GM23338 (cell line): ENCODE results near the gene APBA1. TPM values are rescaled to one million over a fixed set of nuclear protein-coding genes. Genes with fewer than 3 reads are reported as not detected.
"Not testable (repeated sequence)": the region's sequence is repeated elsewhere in the genome, so short reads cannot be mapped to it uniquely, and the experiment has no call there.

Experiments used
- ATAC-seq: fragments of 200-7000 bp; cut with Tn5 transposase; 3 replicates; pipeline ENCODE4 v1.9.1; 2020
- DNase-seq: peaks from one replicate; pipeline ENCODE4 v3.0.0-alpha.2; 2015; ENCODE audit warnings: low spot score
- H2AFZ ChIP-seq: fragments of 200-600 bp; sonication (generic); 2 replicates; pipeline ENCODE4 v1.8.0; 2016; ENCODE audit warnings: antibody characterized with exemption, mild to moderate bottlenecking, moderate library complexity
- H3F3A ChIP-seq: fragments of 200-600 bp; sonication (generic); replicated peaks from 2 replicates; pipeline ENCODE4 v1.8.0; 2017; ENCODE audit warnings: antibody characterized with exemption, mixed run types, low read depth
- H3K27ac ChIP-seq: fragments of 200-600 bp; sonication (generic); 2 replicates; pipeline ENCODE4 v1.6.1; 2016; ENCODE audit warnings: low read depth
- H3K27me3 ChIP-seq: fragments of 200-600 bp; sonication (generic); 2 replicates; pipeline ENCODE4 v1.8.0; 2016; ENCODE audit warnings: mild to moderate bottlenecking, mixed run types, moderate library complexity; ENCODE audit not compliant: insufficient read depth
- H3K36me3 ChIP-seq: fragments of 200-600 bp; sonication (generic); 2 replicates; pipeline ENCODE4 v1.8.0; 2016; ENCODE audit warnings: mild to moderate bottlenecking; ENCODE audit not compliant: insufficient read depth
- H3K4me1 ChIP-seq: fragments of 200-600 bp; sonication (generic); 2 replicates; pipeline ENCODE4 v1.8.0; 2016; ENCODE audit warnings: mild to moderate bottlenecking, moderate library complexity; ENCODE audit not compliant: insufficient read depth
- H3K4me2 ChIP-seq: fragments of 200-600 bp; sonication (generic); 2 replicates; pipeline ENCODE4 v1.7.1; 2017; ENCODE audit warnings: mixed run types
- H3K4me3 ChIP-seq: fragments of 200-600 bp; sonication (generic); 2 replicates; pipeline ENCODE4 v1.6.1; 2016; ENCODE audit warnings: mixed run types
- H3K79me2 ChIP-seq: fragments of 200-600 bp; sonication (generic); replicated peaks from 2 replicates; pipeline ENCODE4 v1.8.0; 2017; ENCODE audit warnings: mild to moderate bottlenecking; ENCODE audit not compliant: insufficient read depth
- H3K9me2 ChIP-seq: fragments of 200-600 bp; sonication (generic); 2 replicates; pipeline ENCODE4 v1.8.0; 2017; ENCODE audit not compliant: insufficient read depth
- H4K20me1 ChIP-seq: fragments of 200-600 bp; sonication (generic); replicated peaks from 2 replicates; pipeline ENCODE4 v1.8.0; 2017; ENCODE audit warnings: mild to moderate bottlenecking; ENCODE audit not compliant: insufficient read depth
- H3K27ac Mint-ChIP-seq: 2 replicates; pipeline ENCODE4 v1.8.0; 2020; ENCODE audit warnings: inconsistent platforms, mild to moderate bottlenecking, moderate library complexity, mixed read lengths
- H3K27me3 Mint-ChIP-seq: 3 replicates; pipeline ENCODE4 v1.8.0; 2022; ENCODE audit warnings: low read depth, mild to moderate bottlenecking, moderate library complexity, mixed read lengths, inconsistent platforms; ENCODE audit not compliant: insufficient read depth, poor library complexity
- H3K36me3 Mint-ChIP-seq: 3 replicates; pipeline ENCODE4 v1.8.0; 2021; ENCODE audit warnings: low read depth, mild to moderate bottlenecking, inconsistent platforms, moderate library complexity, mixed read lengths
- H3K4me1 Mint-ChIP-seq: 3 replicates; pipeline ENCODE4 v1.8.0; 2020; ENCODE audit warnings: mild to moderate bottlenecking, inconsistent platforms, mixed read lengths
- H3K4me3 Mint-ChIP-seq: 3 replicates; pipeline ENCODE4 v1.8.0; 2021; ENCODE audit warnings: moderate library complexity, mild to moderate bottlenecking, inconsistent platforms, mixed read lengths
- H3K9me3 Mint-ChIP-seq: 3 replicates; pipeline ENCODE4 v1.8.0; 2020; ENCODE audit warnings: moderate library complexity, mild to moderate bottlenecking, inconsistent platforms, mixed read lengths
- CREB1 ChIP-seq: fragments of 250-450 bp; sonication (Bioruptor Pico); IDR thresholded peaks from 2 replicates; pipeline ENCODE4 v1.5.0; 2020; ENCODE audit warnings: low read depth, mild to moderate bottlenecking, moderate library complexity
- EZH2 ChIP-seq: fragments of 200-600 bp; sonication (generic); IDR thresholded peaks from one replicate; pipeline ENCODE4 v1.8.0; 2017; ENCODE audit warnings: antibody characterized with exemption, mild to moderate bottlenecking, low read depth; ENCODE audit not compliant: unreplicated experiment
- EZH2phosphoT487 ChIP-seq: fragments of 200-600 bp; sonication (generic); IDR thresholded peaks from one replicate; pipeline ENCODE4 v1.8.1; 2018; ENCODE audit warnings: antibody characterized with exemption; ENCODE audit not compliant: unreplicated experiment
- JUNB ChIP-seq: IDR thresholded peaks from one replicate; pipeline ENCODE4 v1.6.1; 2016; ENCODE audit warnings: antibody characterized with exemption; ENCODE audit not compliant: unreplicated experiment
- NANOG ChIP-seq: IDR thresholded peaks from 2 replicates; pipeline ENCODE4 v1.6.1; 2016; ENCODE audit warnings: antibody characterized with exemption, borderline replicate concordance
- POLR2AphosphoS5 ChIP-seq: IDR thresholded peaks from 2 replicates; pipeline ENCODE4 v1.6.1; 2016; ENCODE audit warnings: antibody characterized with exemption, low read depth
- STAT1 ChIP-seq: IDR thresholded peaks from one replicate; pipeline ENCODE4 v1.6.1; 2016; ENCODE audit warnings: antibody characterized with exemption; ENCODE audit not compliant: unreplicated experiment
- ZNF114 ChIP-seq: fragments of 250-450 bp; sonication (Bioruptor Pico); IDR thresholded peaks from 2 replicates; pipeline ENCODE4 v1.5.0; 2020; ENCODE audit warnings: mild to moderate bottlenecking, moderate library complexity
- ZNF331 ChIP-seq: fragments of 250-450 bp; sonication (Bioruptor Pico); IDR thresholded peaks from 2 replicates; pipeline ENCODE4 v1.5.0; 2020; ENCODE audit warnings: low read depth, mild to moderate bottlenecking, moderate library complexity
- ZNF462 ChIP-seq: fragments of 250-450 bp; sonication (Bioruptor Pico); IDR thresholded peaks from 2 replicates; pipeline ENCODE4 v1.5.0; 2020; ENCODE audit warnings: mild to moderate bottlenecking, moderate library complexity
- polyA plus RNA-seq: library from polyadenylated mRNA; unstranded; fragments of >200 nt; fragmentation: Nextera tagmentation; extraction: Ambion mirVana; gene quantifications from 2 replicates; pipeline ENCODE4 v1.2.1, GENCODE V29; 2016
- total RNA-seq: library from RNA; depleted of rRNA; stranded (reverse); fragments of >200 nt; shearing (Covaris generic); gene quantifications from 2 replicates; pipeline ENCODE4 v1.2.3, GENCODE V29; 2014
- TF ChIP-seq, protein P1 (sequence below), 2 experiments: fragments of 200-600 bp in 1 of 2; sonication (generic) in 1 of 2; conservative IDR thresholded peaks; 2 replicates each; pipeline versions ENCODE4 v1.5.1 to v1.6.1; 2016 to 2017; ENCODE audit warnings: antibody characterized with exemption in 2 of 2, low read depth in 2 of 2, mild to moderate bottlenecking in 2 of 2, moderate library complexity in 1 of 2
- TF ChIP-seq, protein P2 (sequence below): IDR thresholded peaks from one replicate; pipeline ENCODE4 v1.6.1; 2018; ENCODE audit warnings: antibody characterized with exemption; ENCODE audit not compliant: unreplicated experiment

APBA1 gene
- total and polyA plus RNA-seq, 2 experiments from 2014 or later = 0.26 to 1.0 TPM

DNA sequence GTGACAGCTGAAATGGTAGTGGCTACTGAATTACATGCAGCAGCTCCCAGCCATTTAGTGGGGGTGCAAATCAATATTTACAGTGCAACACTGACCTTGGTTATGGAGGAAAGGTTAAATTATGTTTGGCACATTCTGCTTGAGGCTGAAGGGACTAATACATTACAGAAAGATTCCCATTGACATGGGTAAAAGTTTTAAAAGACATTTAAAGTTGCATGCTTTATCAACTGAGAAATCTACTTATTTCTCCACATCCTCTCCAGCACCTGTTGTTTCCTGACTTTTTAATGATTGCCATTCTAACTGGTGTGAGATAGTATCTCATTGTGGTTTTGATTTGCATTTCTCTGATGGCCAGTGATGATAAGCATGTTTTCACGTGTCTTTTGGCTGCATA, 75.3 kb downstream of the APBA1 start:
- not testable (repeated sequence) for H3K27ac ChIP-seq, ATAC-seq, H3K27me3 Mint-ChIP-seq, H3K4me3 Mint-ChIP-seq, DNase-seq, H3K9me2 ChIP-seq, H3K79me2 ChIP-seq, H3K27ac Mint-ChIP-seq, H4K20me1 ChIP-seq, H3K4me2 ChIP-seq, H3F3A ChIP-seq, H3K27me3 ChIP-seq, H3K4me1 ChIP-seq, H3K36me3 Mint-ChIP-seq, H3K9me3 Mint-ChIP-seq, H2AFZ ChIP-seq, H3K36me3 ChIP-seq, H3K4me3 ChIP-seq
- peaks cover 10% of the 10 kb centered on the region for H3K4me1 Mint-ChIP-seq

GRCh38 chr9:69594180-69594579, 78.0 kb downstream of the APBA1 start:
- H3K79me2 ChIP-seq = no peaks in the 10 kb centered on the region
- no peaks in the 10 kb centered on the region for H3K27me3 ChIP-seq
- peaks cover 10% of the 10 kb centered on the region for H3K4me1 Mint-ChIP-seq
- H3K4me3 ChIP-seq = no peak overlapping the region
- no peak overlapping the region for H3K4me3 Mint-ChIP-seq
- no peak overlapping the region; the same call in 1 of the 2 replicates for H3K4me2 ChIP-seq
- H3K27ac ChIP-seq = no peak overlapping the region
- no peak for DNase-seq
- H3K9me2 ChIP-seq = no peaks in the 10 kb centered on the region; the same call in 1 of the 2 replicates
- no peak overlapping the region for H3K27ac Mint-ChIP-seq
- H3K27me3 Mint-ChIP-seq = peaks cover 3% of the 10 kb centered on the region
- H4K20me1 ChIP-seq = no peaks in the 10 kb centered on the region; the same call in 1 of the 2 replicates
- H3K36me3 Mint-ChIP-seq = no peaks in the 10 kb centered on the region
- ATAC-seq = no peak
- peaks cover 8% of the 10 kb centered on the region for H3K4me1 ChIP-seq
- no peaks in the 10 kb centered on the region for H3K9me3 Mint-ChIP-seq
- no peaks in the 10 kb centered on the region for H3F3A ChIP-seq
- H3K36me3 ChIP-seq = no peaks in the 10 kb centered on the region
- no peak overlapping the region for H2AFZ ChIP-seq
- TF ChIP-seq ZNF462 (CRISPR knock-in tag) (no peak), STAT1 (no peak), EZH2phosphoT487 (no peak), NANOG (no peak), ZNF331 (CRISPR knock-in tag) (no peak), POLR2AphosphoS5 (no peak), EZH2 (no peak), JUNB (no peak), ZNF114 (CRISPR knock-in tag) (no peak), CREB1 (CRISPR knock-in tag) (no peak)
- TF ChIP-seq, protein P1, sequence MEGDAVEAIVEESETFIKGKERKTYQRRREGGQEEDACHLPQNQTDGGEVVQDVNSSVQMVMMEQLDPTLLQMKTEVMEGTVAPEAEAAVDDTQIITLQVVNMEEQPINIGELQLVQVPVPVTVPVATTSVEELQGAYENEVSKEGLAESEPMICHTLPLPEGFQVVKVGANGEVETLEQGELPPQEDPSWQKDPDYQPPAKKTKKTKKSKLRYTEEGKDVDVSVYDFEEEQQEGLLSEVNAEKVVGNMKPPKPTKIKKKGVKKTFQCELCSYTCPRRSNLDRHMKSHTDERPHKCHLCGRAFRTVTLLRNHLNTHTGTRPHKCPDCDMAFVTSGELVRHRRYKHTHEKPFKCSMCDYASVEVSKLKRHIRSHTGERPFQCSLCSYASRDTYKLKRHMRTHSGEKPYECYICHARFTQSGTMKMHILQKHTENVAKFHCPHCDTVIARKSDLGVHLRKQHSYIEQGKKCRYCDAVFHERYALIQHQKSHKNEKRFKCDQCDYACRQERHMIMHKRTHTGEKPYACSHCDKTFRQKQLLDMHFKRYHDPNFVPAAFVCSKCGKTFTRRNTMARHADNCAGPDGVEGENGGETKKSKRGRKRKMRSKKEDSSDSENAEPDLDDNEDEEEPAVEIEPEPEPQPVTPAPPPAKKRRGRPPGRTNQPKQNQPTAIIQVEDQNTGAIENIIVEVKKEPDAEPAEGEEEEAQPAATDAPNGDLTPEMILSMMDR (conservative IDR thresholded peaks at IDR 0.05; ENCODE audit: low read depth in 2 of 2) = no peak
- TF ChIP-seq, protein P2, sequence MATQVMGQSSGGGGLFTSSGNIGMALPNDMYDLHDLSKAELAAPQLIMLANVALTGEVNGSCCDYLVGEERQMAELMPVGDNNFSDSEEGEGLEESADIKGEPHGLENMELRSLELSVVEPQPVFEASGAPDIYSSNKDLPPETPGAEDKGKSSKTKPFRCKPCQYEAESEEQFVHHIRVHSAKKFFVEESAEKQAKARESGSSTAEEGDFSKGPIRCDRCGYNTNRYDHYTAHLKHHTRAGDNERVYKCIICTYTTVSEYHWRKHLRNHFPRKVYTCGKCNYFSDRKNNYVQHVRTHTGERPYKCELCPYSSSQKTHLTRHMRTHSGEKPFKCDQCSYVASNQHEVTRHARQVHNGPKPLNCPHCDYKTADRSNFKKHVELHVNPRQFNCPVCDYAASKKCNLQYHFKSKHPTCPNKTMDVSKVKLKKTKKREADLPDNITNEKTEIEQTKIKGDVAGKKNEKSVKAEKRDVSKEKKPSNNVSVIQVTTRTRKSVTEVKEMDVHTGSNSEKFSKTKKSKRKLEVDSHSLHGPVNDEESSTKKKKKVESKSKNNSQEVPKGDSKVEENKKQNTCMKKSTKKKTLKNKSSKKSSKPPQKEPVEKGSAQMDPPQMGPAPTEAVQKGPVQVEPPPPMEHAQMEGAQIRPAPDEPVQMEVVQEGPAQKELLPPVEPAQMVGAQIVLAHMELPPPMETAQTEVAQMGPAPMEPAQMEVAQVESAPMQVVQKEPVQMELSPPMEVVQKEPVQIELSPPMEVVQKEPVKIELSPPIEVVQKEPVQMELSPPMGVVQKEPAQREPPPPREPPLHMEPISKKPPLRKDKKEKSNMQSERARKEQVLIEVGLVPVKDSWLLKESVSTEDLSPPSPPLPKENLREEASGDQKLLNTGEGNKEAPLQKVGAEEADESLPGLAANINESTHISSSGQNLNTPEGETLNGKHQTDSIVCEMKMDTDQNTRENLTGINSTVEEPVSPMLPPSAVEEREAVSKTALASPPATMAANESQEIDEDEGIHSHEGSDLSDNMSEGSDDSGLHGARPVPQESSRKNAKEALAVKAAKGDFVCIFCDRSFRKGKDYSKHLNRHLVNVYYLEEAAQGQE = no peak
